GM12874 (cell line): ENCODE measurements around the gene TRIM67.

Experiments
- TF ChIP-seq, protein P1 (sequence below): IDR thresholded peaks from 2 replicates; pipeline ENCODE4 v1.5.1; 2011; ENCODE audit warnings: low read depth, mild to moderate bottlenecking, control low read depth, low read length, moderate library complexity; ENCODE audit not compliant: insufficient read depth

TRIM67 gene

DNA sequence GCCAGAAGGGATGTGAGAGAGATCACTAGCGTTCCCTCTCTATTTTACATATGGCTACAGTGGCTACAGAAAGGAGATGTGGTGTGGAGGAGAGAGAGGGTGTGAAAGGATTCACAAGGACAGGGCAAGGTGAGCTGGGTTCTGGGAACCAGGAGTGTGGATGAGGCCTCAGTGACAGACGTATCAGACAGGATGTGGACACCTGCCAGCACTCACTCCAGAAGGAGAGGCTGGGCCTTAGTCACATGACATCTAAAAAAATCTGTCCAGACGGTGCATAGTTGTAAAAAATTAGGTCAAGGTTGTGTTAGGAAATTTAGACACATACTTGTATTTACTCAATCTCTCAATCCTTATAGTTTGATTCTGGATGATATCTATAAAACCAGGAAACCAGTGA is 10.6 kb downstream of the TRIM67 start:
- TF ChIP-seq, protein P1, sequence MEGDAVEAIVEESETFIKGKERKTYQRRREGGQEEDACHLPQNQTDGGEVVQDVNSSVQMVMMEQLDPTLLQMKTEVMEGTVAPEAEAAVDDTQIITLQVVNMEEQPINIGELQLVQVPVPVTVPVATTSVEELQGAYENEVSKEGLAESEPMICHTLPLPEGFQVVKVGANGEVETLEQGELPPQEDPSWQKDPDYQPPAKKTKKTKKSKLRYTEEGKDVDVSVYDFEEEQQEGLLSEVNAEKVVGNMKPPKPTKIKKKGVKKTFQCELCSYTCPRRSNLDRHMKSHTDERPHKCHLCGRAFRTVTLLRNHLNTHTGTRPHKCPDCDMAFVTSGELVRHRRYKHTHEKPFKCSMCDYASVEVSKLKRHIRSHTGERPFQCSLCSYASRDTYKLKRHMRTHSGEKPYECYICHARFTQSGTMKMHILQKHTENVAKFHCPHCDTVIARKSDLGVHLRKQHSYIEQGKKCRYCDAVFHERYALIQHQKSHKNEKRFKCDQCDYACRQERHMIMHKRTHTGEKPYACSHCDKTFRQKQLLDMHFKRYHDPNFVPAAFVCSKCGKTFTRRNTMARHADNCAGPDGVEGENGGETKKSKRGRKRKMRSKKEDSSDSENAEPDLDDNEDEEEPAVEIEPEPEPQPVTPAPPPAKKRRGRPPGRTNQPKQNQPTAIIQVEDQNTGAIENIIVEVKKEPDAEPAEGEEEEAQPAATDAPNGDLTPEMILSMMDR = no peak

DNA sequence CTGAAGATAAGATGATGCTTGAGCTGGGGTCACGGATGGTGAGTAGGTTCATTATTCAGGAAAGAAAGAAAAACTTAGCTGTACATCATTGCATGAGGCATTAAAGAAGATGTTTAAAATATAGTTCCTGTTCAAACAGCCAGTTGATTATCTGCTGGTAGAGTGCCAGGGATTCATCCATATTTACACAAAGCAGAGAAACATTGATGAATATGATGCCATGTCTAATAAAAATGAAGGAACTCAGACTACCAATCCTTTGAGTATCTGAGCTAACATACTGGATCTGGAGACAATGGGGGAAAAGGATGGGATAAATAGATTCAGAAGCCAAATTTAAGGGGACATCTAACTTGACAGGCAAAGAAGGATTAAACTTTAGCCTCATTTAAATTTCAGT is 14.6 kb downstream of the TRIM67 start:
- TF ChIP-seq, protein P1 = no peak

DNA sequence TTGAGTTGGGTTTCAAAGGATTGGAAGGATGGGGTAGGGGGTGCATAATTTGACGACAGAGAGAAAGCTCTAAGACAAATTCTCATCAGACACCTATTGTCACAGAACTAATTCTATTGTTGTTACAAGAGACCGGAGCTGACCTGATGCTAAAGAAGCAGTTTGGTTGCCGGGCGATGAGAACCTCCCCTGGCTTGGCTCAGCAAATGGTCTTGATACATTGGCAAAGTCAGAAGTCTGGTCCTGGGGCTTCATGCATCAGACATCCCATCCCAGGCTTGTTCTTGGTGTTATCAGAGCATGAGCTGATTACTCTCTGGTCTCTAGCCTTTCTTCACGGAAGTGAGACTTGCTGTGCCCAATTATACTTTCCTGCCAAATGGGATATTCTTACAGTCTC is 15.4 kb downstream of the TRIM67 start:
- TF ChIP-seq, protein P1 = no peak

DNA sequence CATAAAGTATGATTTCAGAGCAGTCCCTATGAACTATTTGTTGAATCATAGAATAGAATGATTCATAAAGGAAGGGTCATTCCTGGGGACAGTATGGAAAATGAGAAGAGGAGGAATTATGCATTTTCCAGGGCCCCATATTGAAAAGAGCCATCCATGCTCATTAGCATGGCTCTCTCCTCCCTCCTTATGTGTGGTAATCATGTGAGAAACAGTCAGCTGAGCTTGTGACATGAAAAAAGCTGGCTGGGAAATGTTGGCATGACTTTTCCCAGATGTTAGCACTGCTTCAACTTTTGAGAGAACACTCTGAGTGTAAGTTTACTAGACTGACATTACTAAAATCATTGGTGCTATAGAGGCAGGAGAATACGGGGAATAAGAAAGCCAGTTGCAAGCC is 16.1 kb downstream of the TRIM67 start:
- TF ChIP-seq, protein P1 = no peak

DNA sequence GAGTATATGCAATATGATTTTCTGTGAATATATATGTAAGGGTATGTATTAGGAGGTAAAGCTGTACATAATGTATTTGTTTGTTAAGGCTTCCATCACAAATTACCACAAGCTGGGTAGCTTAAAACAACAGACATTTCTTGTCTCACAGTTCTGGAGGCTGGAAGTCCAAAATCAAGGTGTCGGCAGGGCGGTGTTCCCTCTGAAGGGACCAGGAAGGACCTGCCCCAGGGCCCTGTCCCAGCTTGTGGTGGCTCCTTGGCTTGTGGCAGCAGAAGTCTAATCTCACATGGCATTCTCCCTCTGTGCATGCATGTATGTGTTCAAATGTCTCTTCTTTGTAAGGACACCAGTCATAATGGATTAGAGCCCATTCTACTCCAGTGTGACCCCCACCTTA is 17.1 kb downstream of the TRIM67 start:
- TF ChIP-seq, protein P1 = no peak

DNA sequence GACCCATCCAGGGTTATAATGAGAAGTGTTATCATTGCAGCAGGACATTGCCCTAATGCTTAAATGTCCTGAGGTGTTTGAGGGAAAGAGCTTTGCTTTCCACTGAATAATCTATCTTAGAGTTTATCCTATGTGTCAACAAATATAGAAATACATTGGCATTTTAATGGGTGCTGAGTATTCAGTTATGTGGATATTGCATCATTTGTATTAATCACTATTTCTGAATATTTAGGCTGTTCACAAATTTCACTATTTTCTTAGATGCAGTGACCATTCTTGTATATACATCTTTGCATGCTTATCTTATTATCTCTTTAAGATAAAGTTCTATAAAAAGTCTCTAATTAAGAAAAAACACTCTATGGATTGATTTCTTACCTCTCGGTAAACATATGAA is 18.2 kb downstream of the TRIM67 start:
- TF ChIP-seq, protein P1 = no peak

DNA sequence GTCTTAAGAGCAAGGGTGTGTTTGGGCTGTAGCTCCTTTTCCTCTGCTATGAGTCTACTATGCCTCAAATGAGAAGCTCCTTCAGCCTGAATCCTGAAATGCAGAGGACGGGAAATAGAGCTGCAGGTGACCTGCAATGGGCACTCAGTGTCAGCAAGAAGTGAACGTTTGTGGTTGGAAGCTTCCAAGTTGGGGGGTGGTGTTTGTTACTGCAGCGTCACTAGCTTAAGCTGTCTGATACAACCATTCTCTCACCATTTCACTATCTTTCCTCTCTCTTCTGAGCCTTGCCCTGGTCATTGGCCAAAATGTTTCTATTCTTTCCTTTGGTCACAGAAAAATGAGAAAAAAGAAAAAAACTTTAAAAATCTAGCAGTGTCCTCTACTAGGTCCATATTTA is 19.4 kb downstream of the TRIM67 start:
- TF ChIP-seq, protein P1 = no peak

DNA sequence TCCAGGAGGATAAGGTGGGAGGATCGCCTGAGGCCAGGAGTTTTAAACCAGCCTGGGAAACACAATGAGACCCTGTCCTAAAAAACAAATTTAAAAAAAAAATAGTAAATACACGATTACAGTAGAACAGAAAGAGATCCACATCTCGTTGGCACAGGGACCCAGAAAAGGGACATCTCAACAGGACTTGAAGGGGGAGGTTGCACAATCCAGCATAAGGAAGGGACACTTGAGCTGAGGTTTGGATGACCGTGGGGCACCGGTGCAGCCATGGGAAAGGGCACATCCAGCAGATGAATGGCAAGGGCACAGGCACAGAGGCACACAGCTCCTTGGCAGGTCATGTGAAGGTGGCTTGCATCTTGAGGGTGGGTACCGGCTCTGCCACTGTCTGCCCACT is 20.5 kb downstream of the TRIM67 start:
- TF ChIP-seq, protein P1 = no peak
